Keratinocyte (primary cell): ENCODE results near the gene TBC1D5. TPM values are rescaled to one million over a fixed set of nuclear protein-coding genes. Genes with fewer than 3 reads are reported as not detected.
"Not testable (repeated sequence)": the region's sequence is repeated elsewhere in the genome, so short reads cannot be mapped to it uniquely, and the experiment has no call there.

Source experiments
- DNase-seq: peaks from one replicate; pipeline ENCODE4 v3.0.0-alpha.2; 2011; ENCODE audit warnings: low read depth, missing footprints, low spot score
- FAIRE-seq: peaks from 2 replicates; lab custom pipeline; 2011; peaks lifted over from hg19 to GRCh38; lab: Jason Lieb, UNC
- H2AFZ ChIP-seq: 2 replicates; pipeline ENCODE4 v1.6.0; 2012; ENCODE audit warnings: low read length, control low read depth, inconsistent platforms; ENCODE audit not compliant: control insufficient read depth
- H3K27ac ChIP-seq: 2 replicates; pipeline ENCODE4 v1.5.1; 2011; ENCODE audit warnings: low read length; ENCODE audit not compliant: control insufficient read depth, insufficient read depth
- H3K27me3 ChIP-seq: 3 replicates; pipeline ENCODE4 v1.6.0; 2011; ENCODE audit warnings: low read length; ENCODE audit not compliant: control insufficient read depth, insufficient read depth; ENCODE audit errors: extremely low read depth
- H3K36me3 ChIP-seq, 2 experiments: 2 replicates in 1 of 2; 3 replicates in 1 of 2; pipeline ENCODE4 v1.5.1; 2011; ENCODE audit warnings: low read length in 2 of 2, mild to moderate bottlenecking in 1 of 2; ENCODE audit not compliant: control insufficient read depth in 2 of 2, insufficient read depth in 2 of 2; ENCODE audit errors: extremely low read depth in 1 of 2
- H3K4me1 ChIP-seq: 3 replicates; pipeline ENCODE4 v1.5.1; 2011; ENCODE audit warnings: low read length; ENCODE audit not compliant: control insufficient read depth, insufficient read depth; ENCODE audit errors: extremely low read depth
- H3K4me2 ChIP-seq: 3 replicates; pipeline ENCODE4 v1.6.0; 2011; ENCODE audit warnings: low read depth, low read length; ENCODE audit not compliant: control insufficient read depth, insufficient read depth; ENCODE audit errors: extremely low read depth
- H3K4me3 ChIP-seq, 3 experiments: fragments of 200-600 bp in 1 of 3; sonication (generic) in 1 of 3; 2 replicates in 2 of 3; 3 replicates in 1 of 3; pipeline ENCODE4 v1.5.1; 2011 to 2016; ENCODE audit warnings: low read length in 3 of 3, mild to moderate bottlenecking in 3 of 3, control low read depth in 2 of 3, inconsistent platforms in 1 of 3, low read depth in 1 of 3, mixed read lengths in 1 of 3, mixed run types in 1 of 3, moderate library complexity in 1 of 3; ENCODE audit not compliant: control insufficient read depth in 2 of 3, insufficient read depth in 2 of 3; ENCODE audit errors: extremely low read depth in 1 of 3
- H3K79me2 ChIP-seq: 2 replicates; pipeline ENCODE4 v1.6.0; 2012; ENCODE audit warnings: low read length; ENCODE audit not compliant: control insufficient read depth, insufficient read depth
- H3K9ac ChIP-seq: 3 replicates; pipeline ENCODE4 v1.6.0; 2011; ENCODE audit warnings: low read length; ENCODE audit not compliant: control insufficient read depth, insufficient read depth; ENCODE audit errors: extremely low read depth
- H3K9me1 ChIP-seq: 3 replicates; pipeline ENCODE4 v1.6.0; 2011; ENCODE audit warnings: low read length; ENCODE audit not compliant: control insufficient read depth, insufficient read depth; ENCODE audit errors: extremely low read depth
- H3K9me3 ChIP-seq: 2 replicates; pipeline ENCODE4 v1.5.1; 2012; ENCODE audit warnings: low read depth, low read length; ENCODE audit not compliant: control insufficient read depth
- H4K20me1 ChIP-seq: 3 replicates; pipeline ENCODE4 v1.6.0; 2011; ENCODE audit warnings: low read length; ENCODE audit not compliant: control insufficient read depth, insufficient read depth; ENCODE audit errors: extremely low read depth
- CTCF ChIP-seq, 3 experiments: IDR thresholded peaks in 1 of 3; conservative IDR thresholded peaks in 1 of 3; optimal IDR thresholded peaks in 1 of 3; 2 replicates in 2 of 3; 3 replicates in 1 of 3; pipeline versions ENCODE3 to v1.5.1; 2011; ENCODE audit warnings: low read length in 3 of 3, mild to moderate bottlenecking in 3 of 3, moderate library complexity in 2 of 3, control low read depth in 1 of 3, inconsistent platforms in 1 of 3; ENCODE audit not compliant: insufficient read depth in 2 of 3; ENCODE audit errors: extremely low read depth in 1 of 3
- EZH2 ChIP-seq: IDR thresholded peaks from one replicate; pipeline ENCODE4 v1.6.1; 2012; ENCODE audit warnings: inconsistent platforms, mild to moderate bottlenecking, low read length, moderate library complexity
- dilution Hi-C: fragments of 300-500 bp; cut with MboI; formaldehyde crosslinking; loops from one replicate; pipeline ENCODE4 v1.7.0; 2020; ENCODE audit warnings: low sequenced_read_pairs; ENCODE audit not compliant: extremely low pct_ligation_motif_present
- polyA plus RNA-seq, 5 experiments: library from polyadenylated mRNA; depleted of rRNA in 3 of 5; stranded (reverse) in 3 of 5; stranded (forward) in 1 of 5; unstranded in 1 of 5; fragments of >200 nt; gene quantifications; 1 replicate in 1 of 5; 2 replicates in 3 of 5; 3 replicates in 1 of 5; pipeline versions ENCODE4 v1.2.1 to v1.2.3, GENCODE V29; 2011 to 2012; ENCODE audit warnings: missing spikeins in 2 of 5, low read depth in 1 of 5, low replicate concordance in 1 of 5

Gene TBC1D5
- polyA plus RNA-seq, 1 donor (not counting 4 experiments of a cell fraction or from before 2014, with no cell fraction given): 25.8 TPM

- Histone ChIP-seq H3K9me1 (no peaks in the 10 kb centered on the region), H3K27ac (no peak overlapping the region), H3K36me3 (no peaks in the 10 kb centered on the region), H2AFZ (no peak overlapping the region), H3K4me3 (no peak overlapping the region), H3K79me2 (no peaks in the 10 kb centered on the region), H4K20me1 (no peaks in the 10 kb centered on the region), H3K9me3 (no peaks in the 10 kb centered on the region), H3K4me1 (no peaks in the 10 kb centered on the region), H3K27me3 (no peaks in the 10 kb centered on the region), H3K9ac (no peak overlapping the region), H3K4me2 (no peak overlapping the region)
- dilution Hi-C loops: no loop called here
- FAIRE-seq: no peak
- TF ChIP-seq EZH2 (no peak), CTCF (optimal IDR thresholded peaks at IDR 0.05 in 1 of 3, IDR thresholded peaks at IDR 0.05 in 1 of 3, conservative IDR thresholded peaks at IDR 0.05 in 1 of 3; ENCODE audit: extremely low read depth in 1 of 3, insufficient read depth in 2 of 3, low read length in 3 of 3) (no peak)
- DNase-seq: no peak
Observed at GRCh38 chr3:17396036-17396435, 346.4 kb downstream of the TBC1D5 start.

- Histone ChIP-seq H3K9me3 (no peaks in the 10 kb centered on the region), H3K4me2 (no peak overlapping the region), H3K4me1 (no peaks in the 10 kb centered on the region), H4K20me1 (no peaks in the 10 kb centered on the region), H3K9ac (no peak overlapping the region), H3K27ac (no peak overlapping the region), H3K36me3 (no peaks in the 10 kb centered on the region), H3K27me3 (no peaks in the 10 kb centered on the region), H3K4me3 (no peak overlapping the region), H3K9me1 (no peaks in the 10 kb centered on the region), H2AFZ (no peak overlapping the region), H3K79me2 (no peaks in the 10 kb centered on the region)
- dilution Hi-C loops: no loop called here
- DNase-seq (no peak), FAIRE-seq (no peak)
- no peak for TF ChIP-seq EZH2
- no peak for TF ChIP-seq CTCF (optimal IDR thresholded peaks at IDR 0.05 in 1 of 3, IDR thresholded peaks at IDR 0.05 in 1 of 3, conservative IDR thresholded peaks at IDR 0.05 in 1 of 3; ENCODE audit: extremely low read depth in 1 of 3, insufficient read depth in 2 of 3, low read length in 3 of 3)
Observed at GRCh38 chr3:17394541-17395155, 347.8 kb downstream of the TBC1D5 start.

- H3K4me3 ChIP-seq, dilution Hi-C loops, H4K20me1 ChIP-seq, H2AFZ ChIP-seq, H3K9ac ChIP-seq, H3K9me1 ChIP-seq, H3K79me2 ChIP-seq, H3K27ac ChIP-seq, H3K4me2 ChIP-seq, H3K27me3 ChIP-seq, DNase-seq, H3K4me1 ChIP-seq, H3K36me3 ChIP-seq, FAIRE-seq, H3K9me3 ChIP-seq: not testable (repeated sequence)
Observed at GRCh38 chr3:17392516-17392915, 349.9 kb downstream of the TBC1D5 start.
